HCT116 (cell line): Measurements from ENCODE around the gene CHCHD10. TPM values are rescaled to one million over a fixed set of nuclear protein-coding genes. Genes with fewer than 3 reads are reported as not detected.

Experiments
- ATAC-seq: fragments of 200-7000 bp; cut with Tn5 transposase; 2 replicates; pipeline ENCODE4 v1.9.1; 2020; ENCODE audit warnings: mild to moderate bottlenecking, moderate library complexity
- BruUV-seq: library from RNA; stranded (reverse); fragments of 400-500 nt; replicated peaks from 2 replicates; lab custom pipeline; 2021; lab: Mats Ljungman, UMichigan
- CTCF ChIA-PET: fragments of 300-600 bp; sonication (Branson Sonifier 250); formaldehyde crosslinking; loops from one replicate; lab custom pipeline; 2021; ENCODE audit warnings: antibody characterized with exemption; lab: Charles Lee
- POLR2A ChIA-PET: fragments of 300-600, 350-600 bp; sonication (Branson Sonifier 250); formaldehyde crosslinking; loops from one replicate; lab custom pipeline; 2021; ENCODE audit warnings: antibody characterized with exemption; lab: Charles Lee
- RAD21 ChIA-PET, 2 experiments: fragments of 300-600 bp; sonication (Branson Sonifier 250); formaldehyde crosslinking; loops; one replicate each; lab custom pipeline; 2023; ENCODE audit warnings: low total read pairs in 2 of 2; ENCODE audit not compliant: uncharacterized antibody in 2 of 2, unreplicated experiment in 2 of 2, low non-redundant PET in 1 of 2; lab: Charles Lee
- DNase-seq: peaks from one replicate; pipeline ENCODE4 v3.0.0-alpha.2; 2010; ENCODE audit warnings: low read depth, low spot score
- H2AFZ ChIP-seq: fragments of 200-600 bp; shearing (Covaris generic), sonication (generic); 2 replicates; pipeline ENCODE4 v1.6.1; 2017; ENCODE audit warnings: low read depth, mixed run types, mixed read lengths, antibody characterized with exemption, low read length; ENCODE audit not compliant: poor library complexity, severe bottlenecking
- H3K27ac ChIP-seq: 2 replicates; pipeline ENCODE4 v1.5.1; 2012; ENCODE audit warnings: low read depth, low read length
- H3K27me3 ChIP-seq: fragments of 200-600 bp; sonication (generic); 2 replicates; pipeline ENCODE4 v1.6.1; 2016; ENCODE audit warnings: mixed run types, low read length, mixed read lengths; ENCODE audit not compliant: insufficient read depth
- H3K36me3 ChIP-seq, 2 experiments: fragments of 200-500 bp in 1 of 2; fragments of 200-600 bp in 1 of 2; sonication (Bioruptor generic) in 1 of 2; sonication (generic) in 1 of 2; 2 replicates each; pipeline versions ENCODE4 v1.5.1 to v1.6.1; 2014 to 2016; ENCODE audit warnings: low read length in 2 of 2, inconsistent platforms in 1 of 2, mixed read lengths in 1 of 2, mixed run types in 1 of 2; ENCODE audit not compliant: insufficient read depth in 2 of 2, control insufficient read depth in 1 of 2
- H3K4me1 ChIP-seq, 2 experiments: fragments of 200-600 bp in 1 of 2; sonication (generic) in 1 of 2; 2 replicates each; pipeline versions ENCODE4 v1.5.1 to v1.6.1; 2012 to 2017; ENCODE audit warnings: low read length in 2 of 2, inconsistent platforms in 1 of 2, mild to moderate bottlenecking in 1 of 2, mixed read lengths in 1 of 2, mixed run types in 1 of 2, moderate library complexity in 1 of 2; ENCODE audit not compliant: insufficient read depth in 2 of 2, control insufficient read depth in 1 of 2
- H3K4me2 ChIP-seq: fragments of 200-600 bp; sonication (generic); 2 replicates; pipeline ENCODE4 v1.6.1; 2017; ENCODE audit warnings: mixed run types, low read length, mixed read lengths
- H3K4me3 ChIP-seq, 2 experiments: fragments of 200-600 bp in 1 of 2; sonication (generic) in 1 of 2; replicated peaks in 1 of 2; 2 replicates each; pipeline ENCODE4 v1.5.1; 2011 to 2016; ENCODE audit warnings: low read length in 2 of 2, control low read depth in 1 of 2, low read depth in 1 of 2, mild to moderate bottlenecking in 1 of 2, mixed read lengths in 1 of 2, mixed run types in 1 of 2
- H3K79me2 ChIP-seq: fragments of 200-600 bp; sonication (generic); 2 replicates; pipeline ENCODE4 v1.6.1; 2017; ENCODE audit warnings: mild to moderate bottlenecking, mixed run types, low read length, moderate library complexity, mixed read lengths; ENCODE audit not compliant: insufficient read depth
- H3K9ac ChIP-seq: fragments of 200-600 bp; sonication (generic); 2 replicates; pipeline ENCODE4 v1.6.1; 2016; ENCODE audit warnings: low read length, mixed read lengths
- H3K9me2 ChIP-seq: fragments of 200-600 bp; sonication (generic), shearing (Covaris generic); 2 replicates; pipeline ENCODE4 v1.6.1; 2017; ENCODE audit warnings: mixed run types, mild to moderate bottlenecking, moderate library complexity; ENCODE audit not compliant: insufficient read depth
- H3K9me3 ChIP-seq, 2 experiments: fragments of 200-500 bp in 1 of 2; fragments of 200-600 bp in 1 of 2; sonication (Bioruptor generic) in 1 of 2; sonication (generic) in 1 of 2; 2 replicates each; pipeline ENCODE4 v1.6.1; 2014 to 2017; ENCODE audit warnings: low read length in 2 of 2, mixed read lengths in 2 of 2, inconsistent platforms in 1 of 2, low read depth in 1 of 2, mild to moderate bottlenecking in 1 of 2, mixed run types in 1 of 2, moderate library complexity in 1 of 2; ENCODE audit not compliant: control insufficient read depth in 1 of 2, insufficient read depth in 1 of 2
- H4K20me1 ChIP-seq: fragments of 200-600 bp; sonication (generic), shearing (Covaris generic); 2 replicates; pipeline ENCODE4 v1.6.1; 2017; ENCODE audit warnings: mixed run types, mild to moderate bottlenecking, moderate library complexity; ENCODE audit not compliant: insufficient read depth
- EGR1 ChIP-seq: IDR thresholded peaks from 2 replicates; pipeline ENCODE4 v1.6.1; 2012; ENCODE audit warnings: low read depth
- ELF1 ChIP-seq: IDR thresholded peaks from 2 replicates; pipeline ENCODE4 v1.6.1; 2012; ENCODE audit warnings: low read depth, borderline replicate concordance
- EZH2 ChIP-seq: fragments of 200-600 bp; sonication (generic); IDR thresholded peaks from 2 replicates; pipeline ENCODE4 v1.6.1; 2017; ENCODE audit warnings: antibody characterized with exemption, mixed run types
- FOSL1 ChIP-seq: IDR thresholded peaks from 2 replicates; pipeline ENCODE4 v1.6.1; 2012; ENCODE audit warnings: low read depth
- JUND ChIP-seq: IDR thresholded peaks from 2 replicates; pipeline ENCODE4 v1.6.1; 2012
- POLR2A ChIP-seq: IDR thresholded peaks from 2 replicates; pipeline ENCODE4 v1.7.0; 2011; ENCODE audit warnings: borderline replicate concordance; ENCODE audit not compliant: insufficient read depth, insufficient read length; ENCODE audit errors: extremely low read depth
- POLR2AphosphoS5 ChIP-seq: IDR thresholded peaks from 2 replicates; pipeline ENCODE4 v1.6.1; 2011; ENCODE audit warnings: mild to moderate bottlenecking, low read depth, low read length, moderate library complexity
- SIN3A ChIP-seq: IDR thresholded peaks from 2 replicates; pipeline ENCODE4 v1.6.1; 2012; ENCODE audit warnings: low read depth
- SP1 ChIP-seq: IDR thresholded peaks from 2 replicates; pipeline ENCODE4 v1.6.1; 2012; ENCODE audit warnings: low read depth
- SRF ChIP-seq: IDR thresholded peaks from 2 replicates; pipeline ENCODE4 v1.6.1; 2012; ENCODE audit warnings: low read depth
- TCF7L2 ChIP-seq: IDR thresholded peaks from 2 replicates; pipeline ENCODE4 v1.7.0; 2011; ENCODE audit warnings: borderline replicate concordance, inconsistent platforms; ENCODE audit not compliant: insufficient read depth, insufficient read length; ENCODE audit errors: extremely low read depth
- YY1 ChIP-seq: IDR thresholded peaks from 2 replicates; pipeline ENCODE4 v1.6.1; 2011; ENCODE audit warnings: low read length, low read depth, moderate library complexity, mild to moderate bottlenecking; ENCODE audit not compliant: insufficient replicate concordance; ENCODE audit errors: extremely low read depth
- ZFX ChIP-seq: fragments of 450-650 bp; IDR thresholded peaks from 2 replicates; pipeline ENCODE4 v1.6.1; 2017
- ZNF274 ChIP-seq: fragments of 200-500 bp; sonication (Bioruptor generic); IDR thresholded peaks from 2 replicates; pipeline ENCODE4 v1.6.1; 2014; ENCODE audit warnings: mild to moderate bottlenecking, low read depth, low read length, inconsistent platforms
- intact Hi-C: fragments of 100-400 bp; cut with micrococcal nuclease; formaldehyde crosslinking; loops from 2 replicates; pipeline ENCODE4 v1.10.0; 2022
- total RNA-seq: library from RNA; stranded (reverse); gene quantifications from one replicate; pipeline ENCODE4 v1.2.1, GENCODE V29; 2021; ENCODE audit not compliant: unreplicated experiment
- TF ChIP-seq, protein P1 (sequence below): IDR thresholded peaks from 2 replicates; pipeline ENCODE4 v1.6.1; 2012
- TF ChIP-seq, protein P2 (sequence below), 3 experiments: fragments of 200-600 bp in 1 of 3; sonication (generic) in 1 of 3; IDR thresholded peaks in 2 of 3; conservative IDR thresholded peaks in 1 of 3; 2 replicates each; pipeline ENCODE4 v1.5.1; 2012 to 2017; ENCODE audit warnings: low read depth in 2 of 3, low read length in 2 of 3, antibody characterized with exemption in 1 of 3, borderline replicate concordance in 1 of 3, control low read depth in 1 of 3, mild to moderate bottlenecking in 1 of 3, mixed read lengths in 1 of 3, mixed run types in 1 of 3, moderate library complexity in 1 of 3; ENCODE audit not compliant: insufficient read depth in 1 of 3
- TF ChIP-seq, protein P3 (sequence below): IDR thresholded peaks from 2 replicates; pipeline ENCODE4 v1.6.1; 2012

CHCHD10 gene
- total RNA-seq, 1 experiment from 2014 or later: 279 TPM

DNA sequence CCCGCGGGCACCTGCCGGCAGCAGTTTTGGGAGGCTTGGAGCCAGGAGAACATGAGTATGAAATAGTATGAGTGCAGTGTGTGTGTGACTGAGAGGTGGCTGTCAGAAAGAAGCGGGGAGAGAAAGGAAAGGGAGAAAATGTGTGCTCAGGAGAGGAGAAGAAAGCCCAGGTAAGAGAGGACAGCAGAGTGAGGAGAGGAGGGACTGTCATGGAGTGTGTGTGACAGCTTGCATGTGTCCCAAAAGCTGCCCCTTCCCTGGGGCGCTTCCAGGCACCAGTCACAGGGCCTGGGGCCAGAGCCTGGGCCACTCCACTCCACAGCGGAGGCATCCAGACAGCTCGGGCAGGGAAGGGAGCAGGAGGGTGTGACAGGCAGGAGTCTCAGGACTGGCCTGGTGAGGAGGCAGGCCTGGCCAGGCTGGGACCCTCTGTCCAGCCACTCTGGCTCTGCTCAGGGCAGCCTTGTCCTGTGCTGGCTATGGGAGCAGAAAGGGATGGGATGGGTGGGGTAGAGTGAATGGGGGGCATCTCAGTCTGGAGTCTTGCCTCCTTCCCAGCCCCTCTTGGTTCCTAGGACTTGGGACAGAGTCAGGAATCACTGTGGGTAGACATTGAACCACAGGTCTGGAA, 5.8 kb upstream of the CHCHD10 start:
- BruUV-seq: TSS peak; percentile 58
- no peak for DNase-seq
- ChIA-PET POLR2A (interaction anchor here (3.4 kb wide), 1 partner anchor 13 kb away, joined by 22 read pairs; the partner anchor contains the start of gene SMARCB1), RAD21 (no interaction called here), CTCF (interaction anchor here (1.1 kb wide), 1 partner anchor 12 kb away, joined by 3 read pairs; no protein-coding TSS in a partner anchor)
- no peak for ATAC-seq
- Histone ChIP-seq H3K79me2 (no peaks in the 10 kb centered on the region), H3K9me3 (no peaks in the 10 kb centered on the region), H3K4me2 (peak overlapping the region; percentile 94), H3K4me3 (peak overlapping the region; percentile 50 to 67), H3K4me1 (peaks cover 30 to 59% of the 10 kb centered on the region in 2 experiments), H4K20me1 (no peaks in the 10 kb centered on the region), H3K27me3 (no peaks in the 10 kb centered on the region), H3K36me3 (no peaks in the 10 kb centered on the region), H3K9me2 (no peaks in the 10 kb centered on the region), H3K27ac (no peak overlapping the region; the same call in 1 of the 2 replicates), H3K9ac (peak overlapping the region; percentile 67), H2AFZ (no peak overlapping the region)
- TF ChIP-seq TCF7L2 (no peak), ZFX (no peak), ZNF274 (no peak), POLR2A (no peak), POLR2AphosphoS5 (no peak), ELF1 (no peak), YY1 (no peak), SP1 (no peak), FOSL1 (no peak), EZH2 (no peak), SRF (no peak), SIN3A (no peak), JUND (no peak), EGR1 (no peak)
- TF ChIP-seq, protein P1, sequence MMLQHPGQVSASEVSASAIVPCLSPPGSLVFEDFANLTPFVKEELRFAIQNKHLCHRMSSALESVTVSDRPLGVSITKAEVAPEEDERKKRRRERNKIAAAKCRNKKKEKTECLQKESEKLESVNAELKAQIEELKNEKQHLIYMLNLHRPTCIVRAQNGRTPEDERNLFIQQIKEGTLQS: no peak
- TF ChIP-seq, protein P2, sequence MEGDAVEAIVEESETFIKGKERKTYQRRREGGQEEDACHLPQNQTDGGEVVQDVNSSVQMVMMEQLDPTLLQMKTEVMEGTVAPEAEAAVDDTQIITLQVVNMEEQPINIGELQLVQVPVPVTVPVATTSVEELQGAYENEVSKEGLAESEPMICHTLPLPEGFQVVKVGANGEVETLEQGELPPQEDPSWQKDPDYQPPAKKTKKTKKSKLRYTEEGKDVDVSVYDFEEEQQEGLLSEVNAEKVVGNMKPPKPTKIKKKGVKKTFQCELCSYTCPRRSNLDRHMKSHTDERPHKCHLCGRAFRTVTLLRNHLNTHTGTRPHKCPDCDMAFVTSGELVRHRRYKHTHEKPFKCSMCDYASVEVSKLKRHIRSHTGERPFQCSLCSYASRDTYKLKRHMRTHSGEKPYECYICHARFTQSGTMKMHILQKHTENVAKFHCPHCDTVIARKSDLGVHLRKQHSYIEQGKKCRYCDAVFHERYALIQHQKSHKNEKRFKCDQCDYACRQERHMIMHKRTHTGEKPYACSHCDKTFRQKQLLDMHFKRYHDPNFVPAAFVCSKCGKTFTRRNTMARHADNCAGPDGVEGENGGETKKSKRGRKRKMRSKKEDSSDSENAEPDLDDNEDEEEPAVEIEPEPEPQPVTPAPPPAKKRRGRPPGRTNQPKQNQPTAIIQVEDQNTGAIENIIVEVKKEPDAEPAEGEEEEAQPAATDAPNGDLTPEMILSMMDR (IDR thresholded peaks at IDR 0.05 in 2 of 3, conservative IDR thresholded peaks at IDR 0.05 in 1 of 3; ENCODE audit: borderline replicate concordance in 1 of 3, insufficient read depth in 1 of 3, low read depth in 2 of 3, low read length in 2 of 3): no peak
- TF ChIP-seq, protein P3, sequence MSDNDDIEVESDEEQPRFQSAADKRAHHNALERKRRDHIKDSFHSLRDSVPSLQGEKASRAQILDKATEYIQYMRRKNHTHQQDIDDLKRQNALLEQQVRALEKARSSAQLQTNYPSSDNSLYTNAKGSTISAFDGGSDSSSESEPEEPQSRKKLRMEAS: no peak
- intact Hi-C loops: no loop called here
